Measurements from ENCODE around the gene LASP1.

- TF ChIP-seq TAF1 (IDR thresholded peaks at IDR 0.05; ENCODE audit: low read depth) = no peak
- no peak for TF ChIP-seq CEBPB (IDR thresholded peaks at IDR 0.05)
- TF ChIP-seq TCF12 (IDR thresholded peaks at IDR 0.05; ENCODE audit: low read depth) = no peak
- TF ChIP-seq, protein P1, sequence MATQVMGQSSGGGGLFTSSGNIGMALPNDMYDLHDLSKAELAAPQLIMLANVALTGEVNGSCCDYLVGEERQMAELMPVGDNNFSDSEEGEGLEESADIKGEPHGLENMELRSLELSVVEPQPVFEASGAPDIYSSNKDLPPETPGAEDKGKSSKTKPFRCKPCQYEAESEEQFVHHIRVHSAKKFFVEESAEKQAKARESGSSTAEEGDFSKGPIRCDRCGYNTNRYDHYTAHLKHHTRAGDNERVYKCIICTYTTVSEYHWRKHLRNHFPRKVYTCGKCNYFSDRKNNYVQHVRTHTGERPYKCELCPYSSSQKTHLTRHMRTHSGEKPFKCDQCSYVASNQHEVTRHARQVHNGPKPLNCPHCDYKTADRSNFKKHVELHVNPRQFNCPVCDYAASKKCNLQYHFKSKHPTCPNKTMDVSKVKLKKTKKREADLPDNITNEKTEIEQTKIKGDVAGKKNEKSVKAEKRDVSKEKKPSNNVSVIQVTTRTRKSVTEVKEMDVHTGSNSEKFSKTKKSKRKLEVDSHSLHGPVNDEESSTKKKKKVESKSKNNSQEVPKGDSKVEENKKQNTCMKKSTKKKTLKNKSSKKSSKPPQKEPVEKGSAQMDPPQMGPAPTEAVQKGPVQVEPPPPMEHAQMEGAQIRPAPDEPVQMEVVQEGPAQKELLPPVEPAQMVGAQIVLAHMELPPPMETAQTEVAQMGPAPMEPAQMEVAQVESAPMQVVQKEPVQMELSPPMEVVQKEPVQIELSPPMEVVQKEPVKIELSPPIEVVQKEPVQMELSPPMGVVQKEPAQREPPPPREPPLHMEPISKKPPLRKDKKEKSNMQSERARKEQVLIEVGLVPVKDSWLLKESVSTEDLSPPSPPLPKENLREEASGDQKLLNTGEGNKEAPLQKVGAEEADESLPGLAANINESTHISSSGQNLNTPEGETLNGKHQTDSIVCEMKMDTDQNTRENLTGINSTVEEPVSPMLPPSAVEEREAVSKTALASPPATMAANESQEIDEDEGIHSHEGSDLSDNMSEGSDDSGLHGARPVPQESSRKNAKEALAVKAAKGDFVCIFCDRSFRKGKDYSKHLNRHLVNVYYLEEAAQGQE (IDR thresholded peaks at IDR 0.05; ENCODE audit: low read depth) = no peak
- no peak for TF ChIP-seq MAX (IDR thresholded peaks at IDR 0.05)
Measured at GRCh38 chr17:38885044-38885727, 15.3 kb downstream of the LASP1 start.
